Dermis microvascular lymphatic vessel endothelial cell (primary cell): ENCODE data around the gene C15orf61. TPM values are rescaled to one million over a fixed set of nuclear protein-coding genes. Genes with fewer than 3 reads are reported as not detected.

Experiments used
- DNase-seq, 2 donors: peaks; one replicate each; pipeline versions ENCODE4 v3.0.0 to v3.0.0-alpha.2; 2010; ENCODE audit warnings: low read depth in 2 of 2
- total RNA-seq: library from RNA; depleted of rRNA; stranded (reverse); fragments of >200 nt; gene quantifications from 2 replicates; pipeline ENCODE4 v1.2.1, GENCODE V29; 2014

The C15orf61 gene
- 1.3 and 1.5 TPM in 2 replicates for total RNA-seq

DNA sequence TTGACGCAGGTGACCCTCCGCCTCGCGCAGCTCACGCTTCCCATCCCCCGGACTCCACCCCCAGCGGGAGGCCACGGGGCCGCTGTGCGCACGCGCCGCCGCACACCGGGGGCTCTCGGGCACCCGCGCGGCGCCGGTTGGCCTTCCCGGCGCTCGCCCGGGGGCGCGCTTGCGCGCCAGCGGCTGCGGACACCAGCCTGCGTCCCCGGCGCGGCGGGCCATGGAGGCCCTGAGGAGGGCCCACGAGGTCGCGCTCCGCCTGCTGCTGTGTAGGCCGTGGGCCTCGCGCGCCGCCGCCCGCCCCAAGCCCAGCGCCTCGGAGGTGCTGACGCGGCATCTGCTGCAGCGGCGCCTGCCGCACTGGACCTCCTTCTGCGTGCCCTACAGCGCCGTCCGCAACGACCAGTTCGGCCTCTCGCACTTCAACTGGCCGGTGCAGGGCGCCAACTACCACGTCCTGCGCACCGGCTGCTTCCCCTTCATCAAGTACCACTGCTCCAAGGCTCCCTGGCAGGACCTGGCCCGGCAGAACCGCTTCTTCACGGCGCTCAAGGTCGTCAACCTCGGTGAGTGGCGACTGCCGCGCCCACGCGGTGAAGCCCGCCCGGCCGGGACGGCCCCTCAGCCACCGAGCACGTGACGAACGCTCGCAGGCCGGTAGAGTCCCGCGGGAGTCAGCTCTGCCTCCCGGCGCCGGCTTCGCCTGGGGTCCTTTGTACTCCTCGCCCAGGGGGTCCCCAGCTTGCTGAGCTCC lies at the start of gene C15orf61:
Gene C15orf61 (plus strand): TSS at position 103 of the 754 bp plus-strand sequence. CDS start 118 bp downstream, at position 221.
- DNase-seq = peak in 1 of 2 donors; percentile 84

GRCh38 chr15:67472957-67473356 lies 48.0 kb upstream of the C15orf61 start:
- no peak for DNase-seq

DNA sequence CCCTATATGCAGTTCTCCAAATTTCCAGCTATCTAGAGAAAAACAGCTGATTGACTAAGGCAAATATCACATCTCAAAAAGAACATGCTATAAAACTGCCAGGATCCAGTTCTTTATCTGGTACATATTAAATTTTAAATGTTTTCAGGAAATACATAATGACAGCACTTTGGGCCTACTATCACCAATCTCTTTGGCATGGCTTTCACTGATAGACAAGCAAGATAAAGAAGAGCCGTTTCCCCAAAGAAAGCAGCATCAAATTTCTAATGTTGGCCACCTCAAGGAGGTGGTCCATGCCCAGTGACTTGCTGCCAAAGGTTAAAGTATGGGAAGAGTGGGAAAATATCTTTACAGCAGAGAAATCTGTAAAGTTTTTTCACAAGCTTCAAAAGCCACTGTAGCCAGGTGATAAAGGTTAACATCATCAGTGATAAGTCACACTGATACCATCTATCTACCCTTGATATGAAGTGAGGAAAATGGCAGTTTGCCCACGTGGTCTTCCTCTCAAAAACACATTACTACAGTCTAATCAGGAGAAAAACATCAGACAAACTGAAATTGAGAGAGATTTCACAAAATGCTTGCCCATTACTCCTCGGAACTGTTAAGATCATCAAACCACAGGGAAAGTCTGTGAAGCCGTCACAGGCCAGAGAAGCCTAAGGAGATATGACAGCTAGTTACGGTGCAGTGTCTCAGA lies 46.4 kb upstream of the C15orf61 start:
- DNase-seq = no peak

- DNase-seq = peak in 1 of 2 donors; percentile 12
Measured at GRCh38 chr15:67479781-67480505, 41.0 kb upstream of the C15orf61 start.

- no peak for DNase-seq
Measured at GRCh38 chr15:67480741-67481140, 40.2 kb upstream of the C15orf61 start.

GRCh38 chr15:67481680-67482079 lies 39.3 kb upstream of the C15orf61 start:
- DNase-seq = no peak

DNA sequence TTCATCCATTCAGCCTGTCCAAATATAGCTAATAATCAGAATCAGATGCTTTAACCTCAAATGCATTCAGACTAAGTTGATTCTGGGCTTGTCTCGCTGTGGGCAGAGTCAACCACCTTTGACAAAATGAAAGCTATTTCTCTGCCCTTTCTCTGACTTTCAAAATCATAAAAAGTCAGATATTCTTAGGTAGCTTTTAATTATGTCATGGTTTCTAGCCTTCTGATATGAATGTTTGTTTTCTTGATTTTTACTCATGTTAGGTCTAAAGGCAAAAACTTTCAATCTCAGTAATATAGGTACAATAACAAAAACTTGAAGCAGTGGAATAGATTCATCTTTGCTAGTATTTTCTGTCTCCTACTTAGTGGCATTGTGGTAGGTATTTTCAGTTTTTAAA lies 25.3 kb upstream of the C15orf61 start:
- no peak for DNase-seq

DNA sequence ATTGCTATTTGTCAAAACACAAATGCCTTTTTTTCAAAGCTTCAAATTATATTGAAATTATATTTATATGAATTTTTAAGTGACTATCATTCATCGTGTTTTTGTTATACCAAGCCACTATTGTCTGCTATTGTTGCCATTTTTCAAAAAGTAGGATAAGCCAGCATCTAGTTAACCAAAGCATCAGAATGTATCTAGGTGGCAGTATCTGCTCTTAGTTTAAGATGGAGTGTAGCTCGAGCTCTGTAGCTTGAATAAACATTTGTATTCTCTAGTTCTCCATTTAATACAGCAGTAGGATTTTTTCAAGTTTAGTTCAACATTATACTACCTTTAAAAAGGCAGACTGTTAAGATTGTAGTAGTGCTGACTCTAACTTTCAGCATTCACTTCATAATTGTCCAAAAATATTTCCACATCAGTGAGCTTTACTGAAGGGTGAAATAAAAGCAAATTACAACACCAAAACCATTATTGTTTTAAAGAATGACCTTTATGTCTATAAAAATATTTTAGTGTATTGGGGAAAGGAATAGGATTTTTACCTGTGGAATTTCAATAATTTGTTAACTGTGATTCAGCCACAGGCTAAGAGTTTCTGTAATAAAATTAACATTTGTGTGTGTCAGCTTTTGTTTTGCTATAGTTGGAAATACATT lies 19.6 kb upstream of the C15orf61 start:
- peak in 1 of 2 donors; percentile 50 for DNase-seq

- DNase-seq = peak in 1 of 2 donors; percentile 47
Measured at GRCh38 chr15:67501836-67502461, 19.0 kb upstream of the C15orf61 start.

GRCh38 chr15:67504056-67504455 lies 16.9 kb upstream of the C15orf61 start:
- no peak for DNase-seq

GRCh38 chr15:67504796-67505195 lies 16.1 kb upstream of the C15orf61 start:
- no peak for DNase-seq

DNA sequence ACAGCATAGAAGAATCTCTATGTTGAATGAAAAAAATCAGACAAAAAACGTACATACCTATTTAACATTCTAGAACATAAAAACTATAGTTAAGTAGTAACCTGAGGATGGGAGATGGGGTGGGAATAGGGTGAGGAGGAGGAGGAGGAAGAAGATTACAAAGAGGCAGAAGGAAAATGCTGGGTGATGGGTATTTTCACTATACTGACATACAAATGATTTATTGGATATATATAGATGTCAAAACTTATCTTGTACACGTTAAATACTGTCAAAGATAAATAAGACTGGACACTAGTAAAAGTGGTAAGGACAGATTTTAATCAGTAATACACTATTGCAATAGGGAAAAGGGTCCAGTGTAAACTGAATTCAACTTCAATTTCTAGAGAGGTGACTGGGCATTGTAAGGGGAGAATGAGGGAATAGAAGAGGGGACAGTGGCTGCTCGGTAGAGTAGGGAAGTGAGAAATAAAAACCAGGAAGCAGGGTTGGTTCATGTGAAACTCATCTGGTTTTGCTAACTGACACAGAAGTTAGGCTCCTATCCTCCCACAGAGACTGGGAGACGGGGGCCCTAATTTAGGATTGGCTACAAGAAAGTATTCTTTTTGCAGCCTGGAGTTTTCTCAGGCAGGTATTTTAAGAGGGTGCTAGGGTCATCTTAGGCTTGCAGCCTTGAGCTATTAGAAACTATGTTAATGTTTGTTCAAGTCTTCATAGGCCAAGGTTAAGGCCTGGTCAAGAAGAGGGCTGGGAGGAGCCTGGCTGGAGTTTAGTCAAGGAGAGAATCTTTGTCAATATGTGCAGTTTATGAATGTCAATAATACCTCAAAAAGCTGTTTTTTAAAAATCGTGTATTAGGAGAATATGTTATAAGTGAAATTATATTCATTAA lies 15.0 kb upstream of the C15orf61 start:
- no peak for DNase-seq

DNA sequence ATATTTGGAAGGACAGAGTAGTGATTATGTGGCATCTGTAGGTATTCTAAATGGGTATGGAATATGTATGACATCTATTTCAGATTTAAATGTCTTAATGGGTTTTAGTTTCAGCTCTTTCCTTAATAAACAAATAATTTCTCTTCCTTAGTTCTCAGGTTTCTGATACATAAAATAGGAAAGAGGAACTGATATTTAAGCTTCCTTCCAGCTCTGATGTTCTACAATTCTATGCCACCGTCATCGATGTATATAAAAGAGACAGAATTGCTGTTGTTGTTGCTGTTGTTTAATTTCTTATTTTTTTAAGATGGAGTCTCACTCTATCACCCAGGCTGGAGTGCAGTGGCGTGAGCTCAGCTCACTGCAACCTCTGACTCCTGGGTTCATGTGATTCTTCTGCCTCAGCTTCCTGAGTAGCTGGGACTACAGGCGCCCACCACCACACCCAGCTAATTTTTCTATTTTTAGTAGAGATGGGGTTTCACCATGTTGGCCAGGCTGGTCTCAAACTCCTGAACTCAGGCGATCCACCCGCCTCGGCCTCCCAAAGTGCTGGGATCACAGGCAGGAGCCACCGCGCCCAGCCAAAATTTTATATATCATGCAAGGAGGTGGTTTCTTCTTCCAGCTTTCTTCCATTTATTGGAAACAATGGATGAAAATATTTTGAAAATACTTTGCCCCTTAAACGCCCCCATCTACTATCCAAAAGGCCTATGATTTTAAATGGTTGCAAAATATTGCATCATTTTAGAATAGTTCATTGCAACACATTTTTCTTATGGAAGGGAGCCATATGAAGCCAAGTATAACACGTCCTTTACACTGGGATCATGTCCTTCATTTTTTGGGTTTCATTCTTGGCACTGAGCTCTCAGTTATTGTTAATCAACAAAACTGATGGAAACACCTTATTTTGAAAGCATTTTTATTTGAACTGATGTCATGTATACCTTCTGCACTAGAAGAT lies 13.9 kb upstream of the C15orf61 start:
- DNase-seq = no peak

DNA sequence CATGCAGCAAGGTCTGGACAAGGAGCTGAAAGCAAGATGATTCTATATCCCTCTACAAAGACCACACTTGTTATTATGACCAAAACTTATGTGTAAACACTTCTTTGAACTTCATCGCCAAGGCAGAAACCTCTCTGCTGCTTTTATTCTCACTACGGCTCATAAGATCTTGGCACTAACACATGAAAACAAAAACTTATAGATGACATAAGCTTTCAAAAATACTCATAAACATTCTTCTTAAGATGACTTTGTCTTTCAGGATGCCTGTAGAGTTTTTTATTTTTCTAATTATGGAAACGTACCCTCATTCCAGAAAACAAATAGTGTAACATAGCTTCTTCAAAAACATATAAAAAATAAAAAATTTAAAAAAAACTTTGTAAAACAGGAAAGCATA lies 12.5 kb upstream of the C15orf61 start:
- no peak for DNase-seq

- no peak for DNase-seq
Measured at GRCh38 chr15:67509918-67510317, 11.0 kb upstream of the C15orf61 start.

- DNase-seq = no peak
Measured at GRCh38 chr15:67510597-67511190, 10.2 kb upstream of the C15orf61 start.

GRCh38 chr15:67511606-67512005 lies 9.3 kb upstream of the C15orf61 start:
- no peak for DNase-seq

- DNase-seq = no peak
Measured at GRCh38 chr15:67512140-67512539, 8.8 kb upstream of the C15orf61 start.
